IPS-11a (cell line): ENCODE data around the gene RIOX2.
A peak's percentile ranks its signal among the peaks of the same experiment; 100 is the strongest.
"Not testable (repeated sequence)": the region's sequence is repeated elsewhere in the genome, so short reads cannot be mapped to it uniquely, and the experiment has no call there.

Experiments used
- H3K4me3 ChIP-seq: one replicate; pipeline ENCODE4 v1.5.1; 2013; ENCODE audit warnings: low read depth, low read length, control low read depth

RIOX2 gene

DNA sequence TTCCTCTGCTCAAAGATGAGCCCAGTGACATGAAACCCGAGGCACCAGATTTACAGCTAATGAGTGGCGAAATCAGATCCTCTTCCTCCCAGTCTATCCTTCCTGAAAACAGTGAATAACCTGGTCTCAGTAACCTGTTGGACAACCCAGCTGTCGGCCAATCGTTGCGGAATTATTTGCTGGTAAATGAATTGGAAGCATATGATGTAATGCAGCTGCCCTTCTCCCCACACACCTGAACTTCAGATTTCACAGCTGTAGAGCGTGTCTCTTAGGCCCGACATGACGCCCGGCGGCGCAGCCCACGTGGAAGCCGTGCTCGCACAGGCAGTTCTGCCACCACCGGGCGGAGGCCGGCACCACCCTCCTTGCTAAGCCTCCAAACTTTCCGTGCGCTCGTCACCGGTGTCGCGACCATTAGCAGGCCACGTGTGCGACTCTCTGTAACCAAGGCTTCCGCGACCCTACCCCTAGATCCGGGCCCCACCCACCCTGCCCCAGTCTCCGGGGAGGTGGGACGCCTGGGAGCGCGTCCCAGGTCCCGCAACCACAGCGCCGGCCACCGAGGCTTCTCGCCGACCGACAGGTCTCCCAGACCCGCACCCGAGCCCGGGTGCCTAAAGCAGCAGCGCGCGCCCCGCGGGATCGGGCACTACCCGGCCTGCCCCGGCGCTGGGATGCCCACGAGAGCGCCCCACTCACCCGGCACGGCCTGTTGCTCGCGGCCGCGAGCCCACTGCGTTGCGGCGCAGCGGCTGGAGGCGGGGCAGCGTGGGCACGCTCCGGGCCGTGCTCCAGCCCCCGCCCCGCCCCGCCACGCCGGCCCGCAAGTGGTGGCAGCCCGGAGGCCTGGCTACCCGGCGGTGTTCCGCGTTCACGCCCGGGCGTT lies at the start of gene RIOX2:
Gene RIOX2, minus strand, starts transcription at position 753 of the 889 bp plus-strand sequence. CDS start 4,838 bp downstream, outside the sequence.
- H3K4me3 ChIP-seq: peak within 1 kb of the TSS; percentile 69

DNA sequence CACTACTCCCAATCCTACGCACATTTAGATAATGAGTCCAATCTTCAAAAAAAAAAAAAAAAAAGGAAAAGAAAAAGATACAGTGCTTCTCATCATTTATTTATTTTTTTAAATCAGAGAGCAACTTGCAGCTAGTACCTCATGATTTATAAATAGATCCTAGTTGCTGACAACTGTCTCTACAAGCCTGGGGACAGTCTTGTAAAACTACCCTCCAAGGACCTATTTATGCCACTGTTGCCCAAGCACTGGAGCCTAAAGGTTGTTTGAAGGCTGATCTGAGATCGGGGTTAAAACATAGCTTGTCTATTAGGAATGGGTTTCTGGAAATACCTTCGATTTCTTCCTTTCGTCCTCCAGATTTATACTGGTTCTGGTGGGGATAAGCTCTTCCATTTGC lies 48.2 kb upstream of the RIOX2 start:
- no peak overlapping the region for H3K4me3 ChIP-seq

GRCh38 chr3:98018301-98018700 lies 46.1 kb upstream of the RIOX2 start:
- H3K4me3 ChIP-seq: no peak overlapping the region

DNA sequence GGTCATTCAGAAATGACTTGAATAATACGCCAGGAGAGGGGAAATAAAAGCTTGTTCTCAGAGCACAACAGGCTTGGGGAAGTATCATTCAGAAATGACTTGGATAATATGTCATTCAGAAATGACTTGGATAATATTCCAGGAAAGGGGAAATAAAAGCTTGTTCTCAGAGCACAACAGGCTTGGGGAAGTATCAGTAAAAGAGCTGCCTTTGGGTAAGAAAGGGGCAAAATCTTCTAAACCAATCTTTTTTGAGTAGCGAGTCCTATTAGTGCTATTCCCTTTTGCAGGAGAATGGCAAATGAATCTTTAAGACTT lies 42.0 kb upstream of the RIOX2 start:
- no peak overlapping the region for H3K4me3 ChIP-seq

GRCh38 chr3:98013411-98014267 lies 41.4 kb upstream of the RIOX2 start:
- no peak overlapping the region for H3K4me3 ChIP-seq

GRCh38 chr3:98012979-98013378 lies 40.7 kb upstream of the RIOX2 start:
- H3K4me3 ChIP-seq: no peak overlapping the region

DNA sequence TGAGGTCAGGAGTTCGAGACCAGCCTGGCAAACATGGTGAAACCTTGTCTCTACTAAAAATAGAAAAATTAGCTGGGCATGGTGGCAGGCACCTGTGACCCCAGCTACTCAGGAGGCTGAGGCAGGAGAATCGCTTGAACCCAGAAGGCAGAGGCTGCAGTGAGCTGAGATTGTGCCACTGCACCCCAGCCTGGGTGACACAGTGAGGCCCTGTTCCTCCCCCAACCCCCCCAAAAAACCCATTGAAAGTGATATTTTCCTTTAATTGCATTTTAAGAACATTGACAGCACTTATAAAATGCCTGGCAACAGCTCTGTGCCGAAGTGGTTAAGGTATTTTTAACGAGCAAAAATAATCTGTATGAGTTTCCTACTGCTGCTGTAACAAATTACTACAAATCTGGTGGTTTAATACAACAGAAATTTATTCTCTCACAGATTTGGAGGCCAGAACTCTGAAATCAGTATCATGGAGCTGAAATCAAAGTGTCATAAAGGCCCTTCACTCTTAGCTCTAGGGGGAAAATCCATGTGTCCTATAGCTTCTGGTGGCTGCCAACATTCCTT lies 38.7 kb upstream of the RIOX2 start:
- H3K4me3 ChIP-seq: not testable (repeated sequence)

DNA sequence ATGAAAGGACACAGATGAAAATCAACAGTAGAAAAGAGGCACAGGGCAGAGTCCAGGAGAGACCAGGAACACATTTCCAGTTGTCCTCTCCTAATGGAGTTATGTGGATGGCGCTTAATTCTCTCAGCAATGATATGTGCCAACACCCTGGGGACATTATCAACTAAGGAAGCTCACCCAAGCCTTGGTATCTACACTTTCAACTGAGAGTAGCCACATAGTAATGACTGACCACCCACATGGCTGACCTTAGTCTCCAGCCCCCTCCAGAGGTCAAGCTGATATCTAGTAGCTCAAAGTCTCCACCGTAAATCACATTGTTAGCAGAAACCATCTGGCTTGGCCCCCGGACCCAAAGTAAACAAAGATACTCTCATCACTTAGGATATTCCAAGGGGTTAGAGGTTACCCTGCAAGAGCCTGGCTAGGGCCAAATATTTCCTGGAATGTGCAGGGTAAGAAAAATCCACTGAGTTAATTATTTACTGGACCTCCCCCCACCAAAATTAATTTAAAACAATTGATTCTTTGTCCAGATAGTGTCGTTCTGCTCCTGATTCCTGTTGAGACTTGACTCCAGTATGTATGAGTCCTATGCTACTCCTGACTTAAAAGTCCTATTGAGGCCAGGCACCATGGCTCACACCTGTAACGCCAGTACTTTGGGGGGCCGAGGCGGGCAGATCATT lies 38.1 kb upstream of the RIOX2 start:
- H3K4me3 ChIP-seq: no peak overlapping the region

- no peak overlapping the region for H3K4me3 ChIP-seq
Measured at GRCh38 chr3:98008855-98009254, 36.6 kb upstream of the RIOX2 start.

GRCh38 chr3:98005438-98005837 lies 33.2 kb upstream of the RIOX2 start:
- H3K4me3 ChIP-seq: no peak overlapping the region

DNA sequence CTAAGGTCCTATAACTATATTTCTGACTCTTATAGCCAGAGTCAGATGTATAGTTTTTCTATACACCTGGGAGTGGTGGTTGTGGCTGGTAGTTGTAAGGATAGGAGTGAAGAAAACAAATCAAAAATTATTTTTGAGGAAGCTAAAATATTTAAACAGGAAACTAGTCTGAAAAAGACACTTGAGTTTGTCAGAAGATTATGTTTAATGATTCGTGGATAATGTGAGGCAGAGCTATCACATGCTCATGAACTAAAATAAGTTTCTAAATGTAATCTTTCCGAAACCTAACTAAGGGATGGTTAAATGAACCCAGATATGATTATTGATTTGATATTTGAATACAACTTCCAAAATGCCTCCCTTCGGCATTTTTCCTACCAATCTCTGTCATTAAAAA lies 32.5 kb upstream of the RIOX2 start:
- no peak overlapping the region for H3K4me3 ChIP-seq

- H3K4me3 ChIP-seq: no peak overlapping the region
Measured at GRCh38 chr3:98003306-98003969, 31.2 kb upstream of the RIOX2 start.

- no peak overlapping the region for H3K4me3 ChIP-seq
Measured at GRCh38 chr3:98002717-98003116, 30.5 kb upstream of the RIOX2 start.

DNA sequence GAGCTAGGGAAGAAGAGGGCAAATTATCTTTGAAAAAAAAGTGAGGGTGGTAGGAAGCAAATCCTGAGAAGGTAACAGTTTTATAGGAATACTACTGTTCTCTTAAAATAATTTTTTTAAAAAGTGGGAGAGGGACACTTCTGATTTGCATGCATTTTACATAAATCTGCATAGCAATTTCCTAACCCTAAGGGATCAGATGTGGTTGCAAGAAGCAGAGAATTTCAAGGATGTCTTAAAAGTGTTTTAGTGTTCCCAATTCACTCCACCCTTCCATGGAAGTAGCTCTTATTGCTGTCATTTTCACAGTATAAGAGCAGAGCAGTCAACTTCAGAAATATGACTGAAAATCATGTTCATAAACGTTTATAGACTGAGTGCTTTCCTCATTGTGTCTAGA lies 27.8 kb upstream of the RIOX2 start:
- H3K4me3 ChIP-seq: no peak overlapping the region

- no peak overlapping the region for H3K4me3 ChIP-seq
Measured at GRCh38 chr3:97999103-97999502, 26.9 kb upstream of the RIOX2 start.

DNA sequence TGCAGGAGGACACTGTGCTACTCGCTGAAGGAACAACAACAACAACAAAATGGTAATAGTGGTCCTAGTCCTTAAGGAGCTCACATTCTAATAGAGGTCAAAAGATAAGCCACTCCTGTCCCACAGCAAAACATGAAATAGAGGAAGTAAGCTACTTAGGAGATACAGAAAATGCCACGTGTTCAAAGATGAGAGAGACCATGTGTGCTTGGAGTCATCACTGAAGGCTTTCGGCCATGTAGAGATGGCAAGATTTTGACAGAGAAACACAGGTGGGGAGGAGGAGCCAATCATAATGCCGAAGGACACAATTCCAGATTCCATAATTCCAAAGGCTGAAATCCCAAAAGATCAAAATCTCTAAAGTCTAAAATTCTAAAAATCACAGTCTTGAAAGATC lies 24.8 kb upstream of the RIOX2 start:
- no peak overlapping the region for H3K4me3 ChIP-seq

DNA sequence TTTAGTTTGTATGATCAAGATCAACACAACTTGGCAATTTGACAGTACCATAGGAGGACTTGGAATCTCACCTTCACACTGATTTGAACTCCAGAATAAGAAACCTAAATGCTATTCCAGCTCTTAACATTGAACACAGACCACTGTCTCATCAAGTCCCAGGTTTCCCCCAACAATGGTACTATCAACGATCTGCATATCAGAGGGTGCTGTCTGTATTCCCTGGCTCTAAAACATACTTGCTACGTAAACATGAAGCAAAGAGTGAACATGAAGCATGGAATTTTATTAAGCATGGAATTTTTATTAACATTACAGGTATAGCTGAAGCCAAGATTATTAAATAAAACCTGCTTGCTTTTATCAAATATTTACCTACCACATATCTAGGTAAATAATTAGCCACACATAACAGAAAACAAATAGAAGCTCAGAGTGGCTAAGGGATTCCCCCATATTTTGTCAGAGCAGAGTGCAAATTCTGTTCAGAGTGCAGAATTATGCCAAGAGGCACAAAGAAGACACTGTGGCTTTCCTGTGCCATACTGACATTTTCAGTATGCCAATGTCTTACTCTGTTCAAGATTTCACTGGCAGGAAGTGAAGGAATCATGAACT lies 22.2 kb upstream of the RIOX2 start:
- H3K4me3 ChIP-seq: no peak overlapping the region

DNA sequence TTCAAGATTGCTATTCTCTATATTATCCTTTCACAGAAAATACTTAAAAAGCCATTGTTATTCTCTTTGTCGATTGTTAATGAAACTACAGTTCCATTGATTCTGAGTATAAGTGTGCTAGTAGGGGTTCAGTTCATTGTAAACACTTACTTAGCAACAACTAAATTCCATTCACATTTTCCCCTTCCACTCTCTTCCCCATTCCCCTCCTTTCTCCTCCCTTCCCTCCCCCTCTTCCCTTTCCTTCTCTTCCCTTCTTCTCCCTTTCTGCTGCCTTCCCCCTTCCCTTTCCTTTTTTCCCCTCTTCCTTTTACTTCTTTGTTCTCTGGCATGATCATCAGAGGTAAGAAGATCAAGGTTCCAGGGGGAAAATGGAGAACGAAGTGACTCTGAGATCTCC lies 21.3 kb upstream of the RIOX2 start:
- no peak overlapping the region for H3K4me3 ChIP-seq

- no peak overlapping the region for H3K4me3 ChIP-seq
Measured at GRCh38 chr3:97992547-97993173, 20.4 kb upstream of the RIOX2 start.

DNA sequence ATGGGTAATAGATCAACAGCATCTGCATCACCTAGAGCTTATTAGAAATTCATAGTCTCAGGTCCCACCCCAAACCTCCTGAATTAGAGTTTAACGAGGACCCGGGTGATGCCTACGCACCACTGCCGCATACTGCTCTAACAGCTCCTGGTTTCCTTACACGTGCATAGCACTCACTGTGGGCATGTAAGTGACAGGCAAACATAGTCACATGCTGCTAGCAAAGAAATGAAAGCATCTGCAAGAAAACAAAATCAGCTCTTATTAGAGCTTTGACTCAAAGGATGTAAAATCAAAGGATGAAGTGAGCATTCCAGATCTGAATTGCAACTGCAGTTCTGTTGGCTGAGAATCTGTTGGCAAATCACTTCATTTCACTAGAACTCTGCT lies 19.1 kb upstream of the RIOX2 start:
- H3K4me3 ChIP-seq: no peak overlapping the region
